ENCODE data around the gene SELPLG. TPM values are rescaled to one million over a fixed set of nuclear protein-coding genes. Genes with fewer than 3 reads are reported as not detected.

SELPLG gene
- polyA plus RNA-seq, 1 donor from 2014 or later: 0.62 TPM

DNA sequence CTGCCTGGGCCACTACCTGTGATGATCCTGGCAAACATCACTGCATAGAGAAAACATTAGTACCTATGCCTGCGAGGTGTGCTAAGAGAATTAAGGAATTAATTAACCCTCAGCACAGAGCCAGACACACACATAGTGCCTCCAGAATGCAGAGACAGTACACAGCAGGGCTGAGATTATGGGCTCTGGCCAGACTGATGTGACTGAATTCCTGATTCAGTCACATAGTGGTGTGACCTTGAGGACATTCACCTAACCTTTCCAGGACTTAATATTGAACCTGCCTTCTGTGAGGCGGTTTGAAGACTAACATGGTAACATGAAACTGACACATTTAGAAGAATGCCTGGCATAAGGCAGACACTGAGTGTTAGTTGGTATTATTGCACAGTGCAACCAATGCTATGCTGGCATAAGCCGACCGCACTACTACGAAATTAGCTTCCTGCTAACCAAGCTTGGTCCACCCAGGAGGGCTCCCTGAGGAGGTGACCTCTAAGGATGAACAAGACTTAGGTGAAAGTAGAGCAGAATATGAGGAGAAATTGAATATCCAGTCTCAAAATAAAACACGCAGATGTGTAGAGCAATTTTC, 32.0 kb upstream of the SELPLG start:
- Histone ChIP-seq H4K20me1 (ENCODE audit: insufficient read depth) (no peaks in the 10 kb centered on the region), H3K4me3 (ENCODE audit: low read length) (no peak overlapping the region), H3K9me3 (ENCODE audit: low read length) (no peaks in the 10 kb centered on the region), H3K9ac (ENCODE audit: low read length) (no peak overlapping the region), H3K4me2 (ENCODE audit: low read length) (no peak overlapping the region), H3F3A (ENCODE audit: insufficient read depth, low read length, poor library complexity, severe bottlenecking) (no peaks in the 10 kb centered on the region), H3K27me3 (ENCODE audit: insufficient read depth, low read depth, low read length) (no peaks in the 10 kb centered on the region), H3K9me2 (ENCODE audit: insufficient read depth, low read length) (no peaks in the 10 kb centered on the region), H3K27ac (ENCODE audit: low read length) (peak overlapping the region; percentile 51), H3K36me3 (ENCODE audit: insufficient read depth, low read length) (no peaks in the 10 kb centered on the region), H2AFZ (ENCODE audit: low read depth, low read length) (no peak overlapping the region), H3K79me2 (replicated peaks; ENCODE audit: insufficient read depth, low read length) (peaks cover 6% of the 10 kb centered on the region)
- no peak for TF ChIP-seq MXI1 (conservative IDR thresholded peaks at IDR 0.05; ENCODE audit: poor library complexity, severe bottlenecking)
- TF ChIP-seq RAD21 (conservative IDR thresholded peaks at IDR 0.05): no peak
- TF ChIP-seq, protein P1, sequence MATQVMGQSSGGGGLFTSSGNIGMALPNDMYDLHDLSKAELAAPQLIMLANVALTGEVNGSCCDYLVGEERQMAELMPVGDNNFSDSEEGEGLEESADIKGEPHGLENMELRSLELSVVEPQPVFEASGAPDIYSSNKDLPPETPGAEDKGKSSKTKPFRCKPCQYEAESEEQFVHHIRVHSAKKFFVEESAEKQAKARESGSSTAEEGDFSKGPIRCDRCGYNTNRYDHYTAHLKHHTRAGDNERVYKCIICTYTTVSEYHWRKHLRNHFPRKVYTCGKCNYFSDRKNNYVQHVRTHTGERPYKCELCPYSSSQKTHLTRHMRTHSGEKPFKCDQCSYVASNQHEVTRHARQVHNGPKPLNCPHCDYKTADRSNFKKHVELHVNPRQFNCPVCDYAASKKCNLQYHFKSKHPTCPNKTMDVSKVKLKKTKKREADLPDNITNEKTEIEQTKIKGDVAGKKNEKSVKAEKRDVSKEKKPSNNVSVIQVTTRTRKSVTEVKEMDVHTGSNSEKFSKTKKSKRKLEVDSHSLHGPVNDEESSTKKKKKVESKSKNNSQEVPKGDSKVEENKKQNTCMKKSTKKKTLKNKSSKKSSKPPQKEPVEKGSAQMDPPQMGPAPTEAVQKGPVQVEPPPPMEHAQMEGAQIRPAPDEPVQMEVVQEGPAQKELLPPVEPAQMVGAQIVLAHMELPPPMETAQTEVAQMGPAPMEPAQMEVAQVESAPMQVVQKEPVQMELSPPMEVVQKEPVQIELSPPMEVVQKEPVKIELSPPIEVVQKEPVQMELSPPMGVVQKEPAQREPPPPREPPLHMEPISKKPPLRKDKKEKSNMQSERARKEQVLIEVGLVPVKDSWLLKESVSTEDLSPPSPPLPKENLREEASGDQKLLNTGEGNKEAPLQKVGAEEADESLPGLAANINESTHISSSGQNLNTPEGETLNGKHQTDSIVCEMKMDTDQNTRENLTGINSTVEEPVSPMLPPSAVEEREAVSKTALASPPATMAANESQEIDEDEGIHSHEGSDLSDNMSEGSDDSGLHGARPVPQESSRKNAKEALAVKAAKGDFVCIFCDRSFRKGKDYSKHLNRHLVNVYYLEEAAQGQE (IDR thresholded peaks at IDR 0.05; ENCODE audit: borderline replicate concordance): no peak
- no peak for TF ChIP-seq EZH2 (IDR thresholded peaks at IDR 0.05; ENCODE audit: borderline replicate concordance, insufficient read depth, low read length, poor library complexity, severe bottlenecking)
- no peak for TF ChIP-seq SMC3 (conservative IDR thresholded peaks at IDR 0.05; ENCODE audit: poor library complexity)
- no peak for TF ChIP-seq TAF1 (IDR thresholded peaks at IDR 0.05; ENCODE audit: low read depth)
- TF ChIP-seq, protein P2, sequence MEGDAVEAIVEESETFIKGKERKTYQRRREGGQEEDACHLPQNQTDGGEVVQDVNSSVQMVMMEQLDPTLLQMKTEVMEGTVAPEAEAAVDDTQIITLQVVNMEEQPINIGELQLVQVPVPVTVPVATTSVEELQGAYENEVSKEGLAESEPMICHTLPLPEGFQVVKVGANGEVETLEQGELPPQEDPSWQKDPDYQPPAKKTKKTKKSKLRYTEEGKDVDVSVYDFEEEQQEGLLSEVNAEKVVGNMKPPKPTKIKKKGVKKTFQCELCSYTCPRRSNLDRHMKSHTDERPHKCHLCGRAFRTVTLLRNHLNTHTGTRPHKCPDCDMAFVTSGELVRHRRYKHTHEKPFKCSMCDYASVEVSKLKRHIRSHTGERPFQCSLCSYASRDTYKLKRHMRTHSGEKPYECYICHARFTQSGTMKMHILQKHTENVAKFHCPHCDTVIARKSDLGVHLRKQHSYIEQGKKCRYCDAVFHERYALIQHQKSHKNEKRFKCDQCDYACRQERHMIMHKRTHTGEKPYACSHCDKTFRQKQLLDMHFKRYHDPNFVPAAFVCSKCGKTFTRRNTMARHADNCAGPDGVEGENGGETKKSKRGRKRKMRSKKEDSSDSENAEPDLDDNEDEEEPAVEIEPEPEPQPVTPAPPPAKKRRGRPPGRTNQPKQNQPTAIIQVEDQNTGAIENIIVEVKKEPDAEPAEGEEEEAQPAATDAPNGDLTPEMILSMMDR (IDR thresholded peaks at IDR 0.05; ENCODE audit: poor library complexity, severe bottlenecking): no peak
- no peak for TF ChIP-seq POLR2AphosphoS5 (IDR thresholded peaks at IDR 0.05)
- TF ChIP-seq EP300 (conservative IDR thresholded peaks at IDR 0.05; ENCODE audit: poor library complexity, severe bottlenecking): no peak

DNA sequence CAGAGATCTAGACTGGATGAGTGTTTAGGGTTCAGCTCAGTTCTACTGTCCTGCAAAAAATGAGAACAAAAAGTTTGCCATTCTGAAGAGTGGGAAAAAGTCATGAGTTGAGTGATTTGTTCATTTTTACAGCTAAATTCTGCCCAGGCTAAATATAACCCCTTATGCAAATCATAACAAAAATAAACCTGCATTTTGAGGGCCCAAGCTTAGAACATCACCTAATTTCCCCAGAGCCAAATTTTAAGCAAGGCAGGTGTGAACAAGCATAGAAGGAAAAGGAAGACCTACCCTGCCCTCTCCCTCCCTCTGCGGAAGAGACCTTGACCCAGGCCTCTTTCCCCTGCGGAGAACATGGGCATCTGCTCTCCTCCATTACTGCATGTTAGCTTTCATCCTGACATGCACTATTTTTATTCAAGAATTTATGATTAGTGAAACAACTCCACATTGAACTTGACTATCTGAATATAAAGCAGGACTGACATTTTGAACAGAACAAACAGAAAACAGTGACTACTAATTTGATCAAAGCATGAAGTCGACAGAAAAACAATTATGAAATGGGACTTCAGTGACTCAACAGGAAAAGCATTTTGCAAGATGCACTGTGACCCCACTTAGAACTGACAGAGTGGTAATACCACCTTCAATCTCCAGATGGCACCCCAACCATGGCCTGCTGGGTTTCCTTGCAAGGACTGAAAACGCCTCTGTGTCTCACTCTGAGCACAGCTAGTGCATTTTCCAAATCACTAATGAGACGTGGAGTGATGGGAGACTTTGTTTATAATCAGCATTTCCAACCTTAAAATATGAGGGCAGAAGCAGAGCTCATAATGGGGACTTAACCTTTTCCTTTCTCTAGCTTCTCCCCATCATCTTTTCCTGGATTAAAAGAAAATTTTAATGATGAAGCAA, 30.9 kb upstream of the SELPLG start:
- Histone ChIP-seq H3K4me2 (ENCODE audit: low read length) (no peak overlapping the region), H4K20me1 (ENCODE audit: insufficient read depth) (no peaks in the 10 kb centered on the region), H3F3A (ENCODE audit: insufficient read depth, low read length, poor library complexity, severe bottlenecking) (no peaks in the 10 kb centered on the region), H3K27ac (ENCODE audit: low read length) (peak overlapping the region; percentile 51), H3K27me3 (ENCODE audit: insufficient read depth, low read depth, low read length) (no peaks in the 10 kb centered on the region), H2AFZ (ENCODE audit: low read depth, low read length) (no peak overlapping the region), H3K9me2 (ENCODE audit: insufficient read depth, low read length) (no peaks in the 10 kb centered on the region), H3K4me3 (ENCODE audit: low read length) (no peak overlapping the region), H3K9me3 (ENCODE audit: low read length) (no peaks in the 10 kb centered on the region), H3K79me2 (replicated peaks; ENCODE audit: insufficient read depth, low read length) (peaks cover 6% of the 10 kb centered on the region), H3K9ac (ENCODE audit: low read length) (peak overlapping the region; percentile 31), H3K36me3 (ENCODE audit: insufficient read depth, low read length) (no peaks in the 10 kb centered on the region)
- TF ChIP-seq POLR2AphosphoS5 (IDR thresholded peaks at IDR 0.05) (no peak), RAD21 (conservative IDR thresholded peaks at IDR 0.05) (peak; percentile 99), EZH2 (IDR thresholded peaks at IDR 0.05; ENCODE audit: borderline replicate concordance, insufficient read depth, low read length, poor library complexity, severe bottlenecking) (no peak), EP300 (conservative IDR thresholded peaks at IDR 0.05; ENCODE audit: poor library complexity, severe bottlenecking) (no peak), SMC3 (conservative IDR thresholded peaks at IDR 0.05; ENCODE audit: poor library complexity) (peak; percentile 99), TAF1 (IDR thresholded peaks at IDR 0.05; ENCODE audit: low read depth) (peak; percentile 31), MXI1 (conservative IDR thresholded peaks at IDR 0.05; ENCODE audit: poor library complexity, severe bottlenecking) (no peak)
- TF ChIP-seq, protein P2 (IDR thresholded peaks at IDR 0.05; ENCODE audit: poor library complexity, severe bottlenecking): peak; percentile 95
- TF ChIP-seq, protein P1 (IDR thresholded peaks at IDR 0.05; ENCODE audit: borderline replicate concordance): no peak
